Panc1 (cell line): ENCODE data around the gene IFT57. TPM values are rescaled to one million over a fixed set of nuclear protein-coding genes. Genes with fewer than 3 reads are reported as not detected.

ENCODE experiments used
- ATAC-seq: fragments of 200-7000 bp; cut with Tn5 transposase; 2 replicates; pipeline ENCODE4 v1.9.1; 2020; ENCODE audit warnings: mild to moderate bottlenecking, moderate library complexity
- BruUV-seq: library from RNA; stranded (reverse); fragments of 400-500 nt; replicated peaks from 2 replicates; lab custom pipeline; 2021; lab: Mats Ljungman, UMichigan
- CTCF ChIA-PET: fragments of 300-600 bp; sonication (Branson Sonifier 250); formaldehyde crosslinking; loops from one replicate; lab custom pipeline; 2022; ENCODE audit warnings: antibody characterized with exemption; lab: Charles Lee
- POLR2A ChIA-PET: fragments of 300-600 bp; sonication (Branson Sonifier 250); formaldehyde crosslinking; loops from one replicate; lab custom pipeline; 2022; ENCODE audit warnings: antibody characterized with exemption; lab: Charles Lee
- DNase-seq: peaks from one replicate; pipeline ENCODE4 v3.0.0-alpha.2; 2010; ENCODE audit warnings: low read depth, low spot score
- H3K27ac ChIP-seq: 2 replicates; pipeline ENCODE4 v1.5.1; 2011; ENCODE audit warnings: mild to moderate bottlenecking, low read length, inconsistent platforms
- H3K27me3 ChIP-seq: fragments of 200-500 bp; sonication (Bioruptor generic); 2 replicates; pipeline ENCODE4 v1.6.0; 2014; ENCODE audit warnings: low read length, inconsistent platforms; ENCODE audit not compliant: control insufficient read depth, insufficient read depth
- H3K36me3 ChIP-seq: fragments of 200-500 bp; sonication (Bioruptor generic); 2 replicates; pipeline ENCODE4 v1.5.1; 2014; ENCODE audit warnings: inconsistent platforms, mild to moderate bottlenecking, low read length, moderate library complexity; ENCODE audit not compliant: control insufficient read depth, insufficient read depth
- H3K4me1 ChIP-seq: 2 replicates; pipeline ENCODE4 v1.5.1; 2011; ENCODE audit warnings: inconsistent platforms, mild to moderate bottlenecking, low read length, moderate library complexity; ENCODE audit not compliant: control insufficient read depth, insufficient read depth
- H3K4me3 ChIP-seq, 2 experiments: 2 replicates each; pipeline ENCODE4 v1.5.1; 2011 to 2012; ENCODE audit warnings: low read depth in 2 of 2, low read length in 2 of 2, mild to moderate bottlenecking in 2 of 2, inconsistent platforms in 1 of 2, moderate library complexity in 1 of 2
- H3K9me3 ChIP-seq: fragments of 200-500 bp; sonication (Bioruptor generic); 2 replicates; pipeline ENCODE4 v1.5.1; 2014; ENCODE audit warnings: low read depth, mild to moderate bottlenecking, inconsistent platforms, low read length, moderate library complexity; ENCODE audit not compliant: control insufficient read depth, insufficient read depth
- CTCF ChIP-seq: fragments of 450-650 bp; IDR thresholded peaks from 2 replicates; pipeline ENCODE4 v1.5.1; 2017; ENCODE audit warnings: mild to moderate bottlenecking
- POLR2AphosphoS5 ChIP-seq: IDR thresholded peaks from 2 replicates; pipeline ENCODE4 v1.6.1; 2012; ENCODE audit warnings: mild to moderate bottlenecking, low read depth, low read length, moderate library complexity
- REST ChIP-seq, 2 experiments: IDR thresholded peaks; 2 replicates each; pipeline ENCODE4 v1.6.1; 2011 to 2012; ENCODE audit warnings: low read depth in 2 of 2, control low read depth in 1 of 2, low read length in 1 of 2, mild to moderate bottlenecking in 1 of 2, moderate library complexity in 1 of 2; ENCODE audit not compliant: insufficient read depth in 1 of 2
- SIN3A ChIP-seq: IDR thresholded peaks from 2 replicates; pipeline ENCODE4 v1.6.1; 2012; ENCODE audit warnings: low read depth, mild to moderate bottlenecking, low read length, moderate library complexity, borderline replicate concordance; ENCODE audit not compliant: insufficient read depth
- TCF7L2 ChIP-seq: IDR thresholded peaks from 2 replicates; pipeline ENCODE4 v1.6.1; 2011; ENCODE audit warnings: mild to moderate bottlenecking, low read depth, low read length, inconsistent platforms
- in situ Hi-C: cut with HindIII; loops from 2 replicates; pipeline ENCODE4 v1.10.0; 2016; ENCODE audit warnings: low sequenced_read_pairs, low pct_unique_long_range_greater_than_20kb
- intact Hi-C: fragments of 100-400 bp; cut with micrococcal nuclease; formaldehyde crosslinking; loops from one replicate; pipeline ENCODE4 v1.10.0; 2022; ENCODE audit not compliant: unreplicated experiment
- total RNA-seq: library from RNA; stranded (reverse); gene quantifications from one replicate; pipeline ENCODE4 v1.2.1, GENCODE V29; 2021; ENCODE audit not compliant: unreplicated experiment

Gene IFT57
- total RNA-seq, 1 experiment from 2014 or later = 45.7 TPM

GRCh38 chr3:108164391-108164790 is 57.8 kb downstream of the IFT57 start:
- no TSS peak for BruUV-seq
- H3K9me3 ChIP-seq = no peaks in the 10 kb centered on the region
- no peak for ATAC-seq
- in situ Hi-C loops = no loop called here
- H3K27ac ChIP-seq = no peak overlapping the region
- no peak overlapping the region for H3K4me3 ChIP-seq
- ChIA-PET POLR2A (no interaction called here), CTCF (no interaction called here)
- TF ChIP-seq CTCF (no peak), POLR2AphosphoS5 (no peak), SIN3A (no peak), REST (IDR thresholded peaks at IDR 0.05; ENCODE audit: insufficient read depth in 1 of 2, low read depth in 2 of 2, low read length in 1 of 2) (no peak), TCF7L2 (no peak)
- H3K4me1 ChIP-seq = no peaks in the 10 kb centered on the region
- intact Hi-C loops = no loop called here
- no peaks in the 10 kb centered on the region; the same call in 1 of the 2 replicates for H3K36me3 ChIP-seq
- DNase-seq = no peak
- no peaks in the 10 kb centered on the region for H3K27me3 ChIP-seq

GRCh38 chr3:108159865-108160264 is 62.4 kb downstream of the IFT57 start:
- H3K27ac ChIP-seq = no peak overlapping the region
- ChIA-PET CTCF (no interaction called here), POLR2A (no interaction called here)
- H3K36me3 ChIP-seq = no peaks in the 10 kb centered on the region
- no peaks in the 10 kb centered on the region for H3K9me3 ChIP-seq
- no peaks in the 10 kb centered on the region for H3K4me1 ChIP-seq
- DNase-seq (no peak), ATAC-seq (no peak)
- in situ Hi-C loops = no loop called here
- no peaks in the 10 kb centered on the region for H3K27me3 ChIP-seq
- BruUV-seq = no TSS peak
- TF ChIP-seq POLR2AphosphoS5 = no peak
- no peak for TF ChIP-seq CTCF
- no peak for TF ChIP-seq TCF7L2
- no peak for TF ChIP-seq REST (IDR thresholded peaks at IDR 0.05; ENCODE audit: insufficient read depth in 1 of 2, low read depth in 2 of 2, low read length in 1 of 2)
- TF ChIP-seq SIN3A = no peak
- H3K4me3 ChIP-seq = no peak overlapping the region
- intact Hi-C loops = no loop called here
